Measurements from ENCODE around the gene AIG1. TPM values are rescaled to one million over a fixed set of nuclear protein-coding genes. Genes with fewer than 3 reads are reported as not detected.

Gene AIG1
- total RNA-seq, 1 experiment from 2014 or later: 51.1 TPM

- no peaks in the 10 kb centered on the region for H3K36me3 ChIP-seq (ENCODE audit: control insufficient read depth in 1 of 2, insufficient read depth in 2 of 2, low read length in 2 of 2)
- H3K4me2 ChIP-seq (ENCODE audit: low read length): no peak overlapping the region
- H3K79me2 ChIP-seq (ENCODE audit: insufficient read depth, low read length): no peaks in the 10 kb centered on the region
- TF ChIP-seq POLR2A (IDR thresholded peaks at IDR 0.05; ENCODE audit: borderline replicate concordance, extremely low read depth, insufficient read depth, insufficient read length): no peak
- TF ChIP-seq RAD21 (IDR thresholded peaks at IDR 0.05; ENCODE audit: low read depth): no peak
- no peak for TF ChIP-seq ELF1 (IDR thresholded peaks at IDR 0.05; ENCODE audit: borderline replicate concordance, low read depth)
- no peak for TF ChIP-seq TCF7L2 (IDR thresholded peaks at IDR 0.05; ENCODE audit: borderline replicate concordance, extremely low read depth, insufficient read depth, insufficient read length)
- no peak for TF ChIP-seq FOSL1 (IDR thresholded peaks at IDR 0.05; ENCODE audit: low read depth)
- TF ChIP-seq REST (IDR thresholded peaks at IDR 0.05; ENCODE audit: low read depth): no peak
- TF ChIP-seq ATF3 (IDR thresholded peaks at IDR 0.05): no peak
- no peak for TF ChIP-seq CTCF (IDR thresholded peaks at IDR 0.05 in 2 of 3, conservative IDR thresholded peaks at IDR 0.05 in 1 of 3; ENCODE audit: borderline replicate concordance in 1 of 3, insufficient read depth in 1 of 3, low read depth in 2 of 3, low read length in 2 of 3)
- TF ChIP-seq CBX3 (IDR thresholded peaks at IDR 0.05; ENCODE audit: low read depth): no peak
- TF ChIP-seq YY1 (IDR thresholded peaks at IDR 0.05; ENCODE audit: extremely low read depth, insufficient replicate concordance, low read depth, low read length): no peak
- no peak for TF ChIP-seq ZNF274 (IDR thresholded peaks at IDR 0.05; ENCODE audit: low read depth, low read length)
- no peak for TF ChIP-seq JUND (IDR thresholded peaks at IDR 0.05)
- no peak for TF ChIP-seq EZH2phosphoT487 (IDR thresholded peaks at IDR 0.05; ENCODE audit: borderline replicate concordance)
- TF ChIP-seq EZH2 (IDR thresholded peaks at IDR 0.05): no peak
- H3K9ac ChIP-seq (ENCODE audit: low read length): no peak overlapping the region
- no peaks in the 10 kb centered on the region for H3K9me2 ChIP-seq (ENCODE audit: insufficient read depth)
- no peaks in the 10 kb centered on the region for H3K27me3 ChIP-seq (ENCODE audit: insufficient read depth, low read length)
- H3K4me1 ChIP-seq (ENCODE audit: control insufficient read depth in 1 of 2, insufficient read depth in 2 of 2, low read length in 2 of 2): peaks cover 0 to 2% of the 10 kb centered on the region in 2 experiments; a peak in 2 of 4 replicates
- ATAC-seq (no peak), DNase-seq (ENCODE audit: low read depth, low spot score) (no peak)
- RAD21 ChIA-PET (ENCODE audit: low non-redundant PET in 1 of 2, low total read pairs in 2 of 2, uncharacterized antibody in 2 of 2, unreplicated experiment in 2 of 2): no interaction called here
- H3K4me3 ChIP-seq (replicated peaks in 1 of 2; ENCODE audit: low read depth in 1 of 2, low read length in 2 of 2): no peak overlapping the region
- POLR2A ChIA-PET: no interaction called here
- BruUV-seq (replicated peaks): no TSS peak
- H3K9me3 ChIP-seq (ENCODE audit: control insufficient read depth in 1 of 2, insufficient read depth in 1 of 2, low read depth in 1 of 2, low read length in 2 of 2): no peaks in the 10 kb centered on the region
- H3K27ac ChIP-seq (ENCODE audit: low read depth, low read length): no peak overlapping the region
- CTCF ChIA-PET: no interaction called here
- no peak overlapping the region for H2AFZ ChIP-seq (ENCODE audit: low read depth, low read length, poor library complexity, severe bottlenecking)
- intact Hi-C loops (cut with micrococcal nuclease): no loop called here
- H4K20me1 ChIP-seq (ENCODE audit: insufficient read depth): no peaks in the 10 kb centered on the region
These were observed 104.7 kb downstream of the AIG1 start for GRCh38 chr6:143165315-143165855.
